Endothelial cell of umbilical vein (primary cell): ENCODE results near the gene SPACA6. TPM values are rescaled to one million over a fixed set of nuclear protein-coding genes. Genes with fewer than 3 reads are reported as not detected.

ENCODE experiments used
- BruUV-seq: library from RNA; stranded (reverse); fragments of 400-500 nt; replicated peaks from 2 replicates; lab custom pipeline; 2021; lab: Mats Ljungman, UMichigan
- CTCF ChIA-PET: fragments of 300-600, 350-600 bp; sonication (Branson Sonifier 250); formaldehyde crosslinking; loops from one replicate; lab custom pipeline; 2021; ENCODE audit warnings: antibody characterized with exemption, inconsistent platforms; lab: Charles Lee
- POLR2A ChIA-PET: fragments of 300-600, 350-600 bp; sonication (Branson Sonifier 250); formaldehyde crosslinking; loops from one replicate; lab custom pipeline; 2021; ENCODE audit warnings: antibody characterized with exemption, inconsistent platforms; lab: Charles Lee
- DNase-seq: peaks from one replicate; pipeline ENCODE4 v3.0.0-alpha.2; 2011; ENCODE audit warnings: low read depth, low spot score
- FAIRE-seq: peaks from 2 replicates; lab custom pipeline; 2011; peaks lifted over from hg19 to GRCh38; lab: Jason Lieb, UNC
- H2AFZ ChIP-seq: 2 replicates; pipeline ENCODE4 v1.6.0; 2012; ENCODE audit warnings: low read depth, low read length, control low read depth, inconsistent platforms
- H3K27ac ChIP-seq: 2 replicates; pipeline ENCODE4 v1.5.1; 2011; ENCODE audit warnings: low read depth, mild to moderate bottlenecking, control low read depth, low read length, moderate library complexity; ENCODE audit not compliant: insufficient read depth
- H3K27me3 ChIP-seq, 2 experiments: 2 replicates each; pipeline versions ENCODE4 v1.6.0 to v1.6.1; 2011; ENCODE audit warnings: low read length in 2 of 2, mixed read lengths in 1 of 2; ENCODE audit not compliant: control insufficient read depth in 2 of 2, insufficient read depth in 2 of 2
- H3K36me3 ChIP-seq, 2 experiments: 2 replicates in 1 of 2; 3 replicates in 1 of 2; pipeline ENCODE4 v1.5.1; 2011; ENCODE audit warnings: low read length in 2 of 2, mild to moderate bottlenecking in 1 of 2, moderate library complexity in 1 of 2; ENCODE audit not compliant: control insufficient read depth in 2 of 2, insufficient read depth in 2 of 2; ENCODE audit errors: extremely low read depth in 1 of 2
- H3K4me1 ChIP-seq: 3 replicates; pipeline ENCODE4 v1.5.1; 2011; ENCODE audit warnings: mild to moderate bottlenecking, low read length; ENCODE audit not compliant: control insufficient read depth, insufficient read depth; ENCODE audit errors: extremely low read depth
- H3K4me2 ChIP-seq: 2 replicates; pipeline ENCODE4 v1.6.1; 2011; ENCODE audit warnings: low read length, control low read depth, mixed read lengths; ENCODE audit not compliant: insufficient read depth
- H3K4me3 ChIP-seq, 3 experiments: fragments of 200-600 bp in 1 of 3; sonication (generic), shearing (Covaris generic) in 1 of 3; replicated peaks in 1 of 3; 2 replicates each; pipeline ENCODE4 v1.5.1; 2011 to 2016; ENCODE audit warnings: control low read depth in 3 of 3, low read length in 3 of 3, mild to moderate bottlenecking in 2 of 3, inconsistent platforms in 1 of 3, low read depth in 1 of 3, moderate library complexity in 1 of 3; ENCODE audit not compliant: insufficient read depth in 1 of 3
- H3K79me2 ChIP-seq: 2 replicates; pipeline ENCODE4 v1.6.0; 2012; ENCODE audit warnings: low read length, inconsistent platforms; ENCODE audit not compliant: control insufficient read depth, insufficient read depth
- H3K9ac ChIP-seq: replicated peaks from 2 replicates; pipeline ENCODE3; 2011; ENCODE audit warnings: low read length, control low read depth; ENCODE audit not compliant: insufficient read depth; ENCODE audit errors: extremely low read depth
- H3K9me1 ChIP-seq: replicated peaks from 3 replicates; pipeline ENCODE4 v1.6.0; 2011; ENCODE audit warnings: mild to moderate bottlenecking, low read length; ENCODE audit not compliant: control insufficient read depth, insufficient read depth; ENCODE audit errors: extremely low read depth
- H3K9me3 ChIP-seq: replicated peaks from 2 replicates; pipeline ENCODE4 v1.5.1; 2012; ENCODE audit warnings: low read length, inconsistent platforms; ENCODE audit not compliant: control insufficient read depth, insufficient read depth
- H4K20me1 ChIP-seq: replicated peaks from 2 replicates; pipeline ENCODE3; 2011; ENCODE audit warnings: mild to moderate bottlenecking, low read length; ENCODE audit not compliant: control insufficient read depth, insufficient read depth; ENCODE audit errors: extremely low read depth
- EZH2 ChIP-seq: IDR thresholded peaks from 2 replicates; pipeline ENCODE4 v1.6.1; 2012; ENCODE audit warnings: borderline replicate concordance, low read depth, mild to moderate bottlenecking, moderate library complexity, low read length, inconsistent platforms; ENCODE audit not compliant: severe bottlenecking
- FOS ChIP-seq: IDR thresholded peaks from 2 replicates; pipeline ENCODE4 v1.6.1; 2011; ENCODE audit warnings: mild to moderate bottlenecking, low read length, moderate library complexity, borderline replicate concordance; ENCODE audit not compliant: insufficient read depth
- GATA2 ChIP-seq: IDR thresholded peaks from 2 replicates; pipeline ENCODE4 v1.7.0; 2011; ENCODE audit warnings: low read depth, mild to moderate bottlenecking, moderate library complexity, mixed read lengths, low read length; ENCODE audit not compliant: insufficient read length, insufficient read depth
- JUN ChIP-seq: IDR thresholded peaks from 2 replicates; pipeline ENCODE4 v1.6.1; 2011; ENCODE audit warnings: borderline replicate concordance, low read depth; ENCODE audit not compliant: insufficient read length, insufficient read depth
- MYC ChIP-seq: IDR thresholded peaks from one replicate; pipeline ENCODE4 v1.6.1; 2011; ENCODE audit warnings: mild to moderate bottlenecking, low read depth, low read length
- POLR2A ChIP-seq: IDR thresholded peaks from 2 replicates; pipeline ENCODE4 v1.6.1; 2012; ENCODE audit warnings: low read depth, mild to moderate bottlenecking, control low read depth, low read length
- POLR2AphosphoS5 ChIP-seq: IDR thresholded peaks from 2 replicates; pipeline ENCODE4 v1.6.1; 2012; ENCODE audit warnings: low read depth, mild to moderate bottlenecking, control low read depth, low read length, moderate library complexity; ENCODE audit not compliant: insufficient read depth
- dilution Hi-C: fragments of 300-500 bp; cut with MboI; formaldehyde crosslinking; loops from one replicate; pipeline ENCODE4 v1.15.0; 2019; ENCODE audit warnings: low sequenced_read_pairs; ENCODE audit not compliant: extremely low pct_ligation_motif_present
- intact Hi-C: fragments of 100-400 bp; cut with micrococcal nuclease; formaldehyde crosslinking; loops from one replicate; pipeline ENCODE4 v1.10.0; 2022
- polyA plus RNA-seq, 4 experiments: library from polyadenylated mRNA; depleted of rRNA in 3 of 4; stranded (reverse) in 3 of 4; unstranded in 1 of 4; fragments of >200 nt; gene quantifications; 2 replicates each; pipeline versions ENCODE4 v1.2.1 to v1.2.3, GENCODE V29; 2011 to 2012; ENCODE audit warnings: missing spikeins in 1 of 4
- total RNA-seq: library from RNA; stranded (reverse); gene quantifications from 2 replicates; pipeline ENCODE4 v1.2.3, GENCODE V29; 2021
- TF ChIP-seq, protein P1 (sequence below): IDR thresholded peaks from 2 replicates; pipeline ENCODE4 v1.6.1; 2011; ENCODE audit not compliant: insufficient read depth, insufficient read length
- TF ChIP-seq, protein P2 (sequence below), 2 donors: IDR thresholded peaks; 1 replicate in 1 of 2; 2 replicates in 1 of 2; pipeline ENCODE4 v1.5.1; 2011; ENCODE audit warnings: low read length in 2 of 2, mild to moderate bottlenecking in 2 of 2, moderate library complexity in 2 of 2, control low read depth in 1 of 2, inconsistent platforms in 1 of 2, low read depth in 1 of 2; ENCODE audit not compliant: insufficient read depth in 1 of 2; ENCODE audit errors: extremely low read depth in 1 of 2

SPACA6 gene
- total and polyA plus RNA-seq, 2 donors (not counting 3 experiments of a cell fraction or from before 2014, with no cell fraction given) = 11.9 to 41.1 TPM

DNA sequence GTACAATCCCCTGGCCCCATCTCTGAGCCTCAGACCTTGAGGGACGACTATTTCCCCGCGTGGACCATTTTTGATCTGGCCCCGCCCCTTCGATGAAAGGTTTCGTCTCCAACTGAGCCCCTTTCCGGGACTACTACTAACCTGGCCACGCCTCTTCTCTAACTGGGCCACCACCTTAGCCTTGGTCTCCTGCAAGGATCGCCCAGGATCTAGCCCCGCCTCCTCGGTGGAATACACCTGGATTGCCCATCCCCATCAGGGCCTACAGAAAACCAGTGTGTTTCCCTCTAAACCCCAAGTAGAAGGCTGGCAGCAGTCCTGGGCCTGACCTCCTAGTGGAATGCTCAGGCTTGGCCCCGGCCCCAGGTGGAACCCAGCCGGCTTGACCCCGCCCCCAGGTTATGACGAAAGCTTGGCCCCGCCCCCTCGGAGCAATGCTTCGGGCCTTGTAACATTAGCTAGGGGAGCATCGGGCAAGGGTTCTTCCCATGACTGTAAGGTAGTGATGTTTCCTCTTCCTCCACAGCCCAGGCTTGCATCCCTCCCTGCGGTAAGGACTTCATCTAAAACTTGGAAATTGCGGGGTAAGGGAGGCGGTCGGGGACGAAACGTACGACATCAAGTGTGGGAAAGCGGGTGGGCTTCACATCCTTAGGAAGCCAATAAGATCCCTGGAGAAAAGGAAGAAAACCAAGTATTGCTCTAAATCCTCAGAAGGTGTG, 9.1 kb downstream of the SPACA6 start:
- no peaks in the 10 kb centered on the region for H3K9me3 ChIP-seq
- H3K4me3 ChIP-seq = no peak overlapping the region
- intact Hi-C loops (no loop called here), dilution Hi-C loops (no loop called here)
- peak; percentile 48 for FAIRE-seq
- no TSS peak for BruUV-seq
- CTCF ChIA-PET = no interaction called here
- peaks cover 2% of the 10 kb centered on the region for H3K4me1 ChIP-seq
- no peak overlapping the region for H2AFZ ChIP-seq
- POLR2A ChIA-PET = interaction anchor here (0.8 kb wide), 1 partner anchor 13 kb away, joined by 3 read pairs; no protein-coding TSS in a partner anchor
- H3K36me3 ChIP-seq = peaks cover 31 to 36% of the 10 kb centered on the region in 2 experiments
- H3K27me3 ChIP-seq = no peaks in the 10 kb centered on the region
- no peaks in the 10 kb centered on the region for H4K20me1 ChIP-seq
- no peak for TF ChIP-seq FOS
- TF ChIP-seq, protein P1, sequence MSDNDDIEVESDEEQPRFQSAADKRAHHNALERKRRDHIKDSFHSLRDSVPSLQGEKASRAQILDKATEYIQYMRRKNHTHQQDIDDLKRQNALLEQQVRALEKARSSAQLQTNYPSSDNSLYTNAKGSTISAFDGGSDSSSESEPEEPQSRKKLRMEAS = no peak
- TF ChIP-seq, protein P2, sequence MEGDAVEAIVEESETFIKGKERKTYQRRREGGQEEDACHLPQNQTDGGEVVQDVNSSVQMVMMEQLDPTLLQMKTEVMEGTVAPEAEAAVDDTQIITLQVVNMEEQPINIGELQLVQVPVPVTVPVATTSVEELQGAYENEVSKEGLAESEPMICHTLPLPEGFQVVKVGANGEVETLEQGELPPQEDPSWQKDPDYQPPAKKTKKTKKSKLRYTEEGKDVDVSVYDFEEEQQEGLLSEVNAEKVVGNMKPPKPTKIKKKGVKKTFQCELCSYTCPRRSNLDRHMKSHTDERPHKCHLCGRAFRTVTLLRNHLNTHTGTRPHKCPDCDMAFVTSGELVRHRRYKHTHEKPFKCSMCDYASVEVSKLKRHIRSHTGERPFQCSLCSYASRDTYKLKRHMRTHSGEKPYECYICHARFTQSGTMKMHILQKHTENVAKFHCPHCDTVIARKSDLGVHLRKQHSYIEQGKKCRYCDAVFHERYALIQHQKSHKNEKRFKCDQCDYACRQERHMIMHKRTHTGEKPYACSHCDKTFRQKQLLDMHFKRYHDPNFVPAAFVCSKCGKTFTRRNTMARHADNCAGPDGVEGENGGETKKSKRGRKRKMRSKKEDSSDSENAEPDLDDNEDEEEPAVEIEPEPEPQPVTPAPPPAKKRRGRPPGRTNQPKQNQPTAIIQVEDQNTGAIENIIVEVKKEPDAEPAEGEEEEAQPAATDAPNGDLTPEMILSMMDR (IDR thresholded peaks at IDR 0.05; ENCODE audit: extremely low read depth in 1 of 2, insufficient read depth in 1 of 2, low read depth in 1 of 2, low read length in 2 of 2) = no peak
- TF ChIP-seq EZH2 = no peak
- TF ChIP-seq MYC = no peak
- no peak for TF ChIP-seq JUN
- TF ChIP-seq POLR2A = no peak
- TF ChIP-seq GATA2 = no peak
- TF ChIP-seq POLR2AphosphoS5 = no peak
- DNase-seq = peak; percentile 29
- H3K9me1 ChIP-seq = no peaks in the 10 kb centered on the region
- peaks cover 6% of the 10 kb centered on the region for H3K79me2 ChIP-seq
- H3K27ac ChIP-seq = no peak overlapping the region
- H3K4me2 ChIP-seq = no peak overlapping the region
- H3K9ac ChIP-seq = no peak overlapping the region
